Stimulated activated CD4-positive, alpha-beta T cell treated with anti-CD3 and anti-CD28 coated beads, Interleukin-4, amount 100 ng/mL, for 4 hours (primary cell): ENCODE results near the gene BOLA3.
A peak's percentile ranks its signal among the peaks of the same experiment; 100 is the strongest.
"Not testable (repeated sequence)": the region's sequence is repeated elsewhere in the genome, so short reads cannot be mapped to it uniquely, and the experiment has no call there.

Experiments used
- DNase-seq, 2 experiments: peaks; one replicate each; pipeline ENCODE4 v3.0.0-alpha.2; 2020

BOLA3 gene

GRCh38 chr2:74147727-74148456, at the start of gene BOLA3:
BOLA3 (minus strand) TSS chr2:74147912; CDS start chr2:74147874, 38 bp downstream.
- peak; percentile 74 to 85 for DNase-seq

- no peak for DNase-seq
Observed at GRCh38 chr2:74197049-74197448, 49.3 kb upstream of the BOLA3 start.

GRCh38 chr2:74194799-74195198, 47.1 kb upstream of the BOLA3 start:
- DNase-seq = no peak

- no peak for DNase-seq
Observed at GRCh38 chr2:74191596-74192380, 44.1 kb upstream of the BOLA3 start.

GRCh38 chr2:74188696-74189095, 41.0 kb upstream of the BOLA3 start:
- no peak for DNase-seq

GRCh38 chr2:74188018-74188601, 40.4 kb upstream of the BOLA3 start:
- DNase-seq = no peak

GRCh38 chr2:74186706-74187105, 39.0 kb upstream of the BOLA3 start:
- DNase-seq = not testable (repeated sequence)

- DNase-seq = peak in 1 of 2 experiments; percentile 23
Observed at GRCh38 chr2:74186038-74186437, 38.3 kb upstream of the BOLA3 start.

GRCh38 chr2:74183878-74184277, 36.2 kb upstream of the BOLA3 start:
- no peak for DNase-seq

- DNase-seq = no peak
Observed at GRCh38 chr2:74181739-74182138, 34.0 kb upstream of the BOLA3 start.

- DNase-seq = peak in 1 of 2 experiments; percentile 1
Observed at GRCh38 chr2:74179063-74179865, 31.6 kb upstream of the BOLA3 start.

GRCh38 chr2:74178211-74179062, 30.7 kb upstream of the BOLA3 start, which contains the start of gene MOB1A:
MOB1A (minus strand) TSS chr2:74178879; CDS start chr2:74178674, 205 bp downstream.
- peak; percentile 96 to 97 for DNase-seq

GRCh38 chr2:74177696-74178095, 30.0 kb upstream of the BOLA3 start:
- no peak for DNase-seq

GRCh38 chr2:74174909-74175308, 27.2 kb upstream of the BOLA3 start:
- DNase-seq = no peak

- DNase-seq = no peak
Observed at GRCh38 chr2:74168739-74169138, 21.0 kb upstream of the BOLA3 start.

GRCh38 chr2:74164761-74165160, 17.0 kb upstream of the BOLA3 start:
- no peak for DNase-seq

GRCh38 chr2:74162951-74163350, 15.2 kb upstream of the BOLA3 start:
- DNase-seq = no peak

- DNase-seq = no peak
Observed at GRCh38 chr2:74155830-74156229, 8.1 kb upstream of the BOLA3 start.

- DNase-seq = no peak
Observed at GRCh38 chr2:74152954-74153353, 5.2 kb upstream of the BOLA3 start.

- DNase-seq = no peak
Observed at GRCh38 chr2:74149570-74150319, 2.0 kb upstream of the BOLA3 start.

GRCh38 chr2:74149247-74149525, 1.5 kb upstream of the BOLA3 start:
- DNase-seq = no peak
